ENCODE data around the gene SESN1.

DNA sequence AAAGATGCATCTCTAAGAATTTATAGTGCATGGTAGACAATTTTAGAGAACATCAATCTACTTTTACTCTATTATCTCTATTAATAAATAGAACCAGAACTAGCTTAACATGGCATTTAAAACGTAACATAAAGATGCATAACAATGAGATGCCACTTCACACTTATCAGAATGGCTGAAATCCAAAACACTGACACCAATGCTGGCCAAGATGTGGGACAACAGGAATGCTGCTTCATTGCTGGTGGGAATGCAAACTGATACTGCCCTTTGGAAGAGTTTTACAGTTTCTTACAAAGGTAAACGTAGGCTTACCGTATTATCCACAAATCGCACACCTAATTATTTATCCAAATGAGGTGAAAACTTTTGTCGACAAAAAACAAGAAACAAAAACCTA is 95.2 kb downstream of the SESN1 start:
- TF ChIP-seq RHOXF2B (CRISPR knock-in tag; conservative IDR thresholded peaks at IDR 0.05) = no peak
- TF ChIP-seq NRF1 (conservative IDR thresholded peaks at IDR 0.05 in 1 of 2, IDR thresholded peaks at IDR 0.05 in 1 of 2) = no peak
- TF ChIP-seq CTCFL (IDR thresholded peaks at IDR 0.05; ENCODE audit: borderline replicate concordance, insufficient read depth, low read depth, low read length, poor library complexity, severe bottlenecking) = no peak
- TF ChIP-seq DMBX1 (CRISPR knock-in tag; IDR thresholded peaks at IDR 0.05; ENCODE audit: borderline replicate concordance) = no peak
- TF ChIP-seq MAZ (CRISPR knock-in tag; conservative IDR thresholded peaks at IDR 0.05 in 1 of 2, IDR thresholded peaks at IDR 0.05 in 1 of 2) = no peak
- TF ChIP-seq CTCF (IDR thresholded peaks at IDR 0.05 in 2 of 3, conservative IDR thresholded peaks at IDR 0.05 in 1 of 3; ENCODE audit: insufficient read depth in 2 of 3, low read depth in 1 of 3, low read length in 3 of 3) = no peak
- TF ChIP-seq ARNT (IDR thresholded peaks at IDR 0.05) = no peak
